HG03095 (cell line): Measurements from ENCODE around the gene SCYL2.

Source experiments
- ATAC-seq: cut with Tn5 transposase; IDR thresholded peaks from one replicate; pipeline ENCODE4 v1.9.1; 2021; ENCODE audit warnings: moderate library complexity; ENCODE audit not compliant: unreplicated experiment

The SCYL2 gene

GRCh38 chr12:100371146-100371545 lies 104.2 kb downstream of the SCYL2 start:
- no peak for ATAC-seq

GRCh38 chr12:100372853-100373640 lies 106.1 kb downstream of the SCYL2 start:
- no peak for ATAC-seq

- ATAC-seq, result no peak
These were observed 108.2 kb downstream of the SCYL2 start for GRCh38 chr12:100375038-100375735.

GRCh38 chr12:100376161-100376560 lies 109.2 kb downstream of the SCYL2 start:
- ATAC-seq, result no peak

- no peak for ATAC-seq
These were observed 114.4 kb downstream of the SCYL2 start for GRCh38 chr12:100381379-100381778.

- ATAC-seq, result no peak
These were observed 115.4 kb downstream of the SCYL2 start for GRCh38 chr12:100382338-100382737.

GRCh38 chr12:100383586-100384558 lies 116.9 kb downstream of the SCYL2 start:
- ATAC-seq, result no peak

GRCh38 chr12:100384559-100384935 lies 117.6 kb downstream of the SCYL2 start:
- no peak for ATAC-seq

GRCh38 chr12:100388382-100388781 lies 121.4 kb downstream of the SCYL2 start:
- ATAC-seq, result no peak
